ENCODE data around the gene ZNF260.

DNA sequence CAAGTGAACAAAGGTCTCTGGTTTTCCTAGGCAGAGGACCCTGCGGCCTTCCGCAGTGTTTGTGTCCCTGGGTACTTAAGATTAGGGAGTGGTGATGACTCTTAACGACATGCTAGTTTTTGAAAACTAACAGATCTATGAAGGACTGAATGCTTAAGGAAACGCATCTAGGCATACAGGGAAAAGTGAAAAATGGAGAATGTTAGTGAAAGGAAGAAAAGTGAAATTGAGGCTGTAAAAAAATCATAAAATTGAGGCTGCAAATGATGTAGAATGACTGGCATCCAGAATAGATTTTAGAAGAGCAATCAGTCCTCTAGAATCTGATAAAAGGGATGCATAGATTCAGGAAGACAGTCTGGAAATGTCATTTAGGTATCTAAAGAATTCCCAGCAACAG lies 3.5 kb downstream of the ZNF260 start:
- TF ChIP-seq, protein P1, sequence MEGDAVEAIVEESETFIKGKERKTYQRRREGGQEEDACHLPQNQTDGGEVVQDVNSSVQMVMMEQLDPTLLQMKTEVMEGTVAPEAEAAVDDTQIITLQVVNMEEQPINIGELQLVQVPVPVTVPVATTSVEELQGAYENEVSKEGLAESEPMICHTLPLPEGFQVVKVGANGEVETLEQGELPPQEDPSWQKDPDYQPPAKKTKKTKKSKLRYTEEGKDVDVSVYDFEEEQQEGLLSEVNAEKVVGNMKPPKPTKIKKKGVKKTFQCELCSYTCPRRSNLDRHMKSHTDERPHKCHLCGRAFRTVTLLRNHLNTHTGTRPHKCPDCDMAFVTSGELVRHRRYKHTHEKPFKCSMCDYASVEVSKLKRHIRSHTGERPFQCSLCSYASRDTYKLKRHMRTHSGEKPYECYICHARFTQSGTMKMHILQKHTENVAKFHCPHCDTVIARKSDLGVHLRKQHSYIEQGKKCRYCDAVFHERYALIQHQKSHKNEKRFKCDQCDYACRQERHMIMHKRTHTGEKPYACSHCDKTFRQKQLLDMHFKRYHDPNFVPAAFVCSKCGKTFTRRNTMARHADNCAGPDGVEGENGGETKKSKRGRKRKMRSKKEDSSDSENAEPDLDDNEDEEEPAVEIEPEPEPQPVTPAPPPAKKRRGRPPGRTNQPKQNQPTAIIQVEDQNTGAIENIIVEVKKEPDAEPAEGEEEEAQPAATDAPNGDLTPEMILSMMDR (IDR thresholded peaks at IDR 0.05) = no peak
- no peak for TF ChIP-seq POLR2A (IDR thresholded peaks at IDR 0.05)

Data from body of pancreas (tissue), 4 donors.